ENCODE results near the gene CLASRP.
A peak's percentile ranks its signal among the peaks of the same experiment; 100 is the strongest.

CLASRP gene

GRCh38 chr19:45110851-45111266, 72.0 kb downstream of the CLASRP start:
- no peak for TF ChIP-seq CTCF (IDR thresholded peaks at IDR 0.05)
- Histone ChIP-seq H3K9me3 (no peaks in the 10 kb centered on the region), H3K4me1 (ENCODE audit: control insufficient read depth in 1 of 2, insufficient read depth in 1 of 2, low read depth in 1 of 2, low read length in 1 of 2) (peaks cover 27 to 39% of the 10 kb centered on the region in 2 experiments), H3K27me3 (no peaks in the 10 kb centered on the region), H3K27ac (no peak overlapping the region), H3K4me3 (ENCODE audit: low read depth in 1 of 2, low read length in 1 of 2) (no peak overlapping the region), H3K36me3 (no peaks in the 10 kb centered on the region)

GRCh38 chr19:45112111-45112827, 73.4 kb downstream of the CLASRP start:
- Histone ChIP-seq H3K4me3 (ENCODE audit: low read depth in 1 of 2, low read length in 1 of 2) (no peak overlapping the region), H3K9me3 (no peaks in the 10 kb centered on the region), H3K27me3 (no peaks in the 10 kb centered on the region), H3K27ac (no peak overlapping the region), H3K4me1 (ENCODE audit: control insufficient read depth in 1 of 2, insufficient read depth in 1 of 2, low read depth in 1 of 2, low read length in 1 of 2) (peaks cover 41 to 53% of the 10 kb centered on the region in 2 experiments), H3K36me3 (no peaks in the 10 kb centered on the region)
- no peak for TF ChIP-seq CTCF (IDR thresholded peaks at IDR 0.05)

GRCh38 chr19:45113628-45114027, 74.8 kb downstream of the CLASRP start:
- Histone ChIP-seq H3K36me3 (no peaks in the 10 kb centered on the region), H3K4me3 (ENCODE audit: low read depth in 1 of 2, low read length in 1 of 2) (no peak overlapping the region), H3K4me1 (ENCODE audit: control insufficient read depth in 1 of 2, insufficient read depth in 1 of 2, low read depth in 1 of 2, low read length in 1 of 2) (peaks cover 54 to 66% of the 10 kb centered on the region in 2 experiments), H3K9me3 (no peaks in the 10 kb centered on the region), H3K27me3 (no peaks in the 10 kb centered on the region), H3K27ac (peak overlapping the region; percentile 89)
- no peak for TF ChIP-seq CTCF (IDR thresholded peaks at IDR 0.05)

GRCh38 chr19:45114116-45114515, 75.3 kb downstream of the CLASRP start:
- peak overlapping the region; percentile 89 for H3K27ac ChIP-seq
- H3K9me3 ChIP-seq: no peaks in the 10 kb centered on the region
- H3K4me1 ChIP-seq (ENCODE audit: control insufficient read depth in 1 of 2, insufficient read depth in 1 of 2, low read depth in 1 of 2, low read length in 1 of 2): peaks cover 57 to 68% of the 10 kb centered on the region in 2 experiments

GRCh38 chr19:45115809-45116615, 77.2 kb downstream of the CLASRP start:
- Histone ChIP-seq H3K9me3 (no peaks in the 10 kb centered on the region), H3K4me3 (ENCODE audit: low read depth in 1 of 2, low read length in 1 of 2) (peak overlapping the region; percentile 24), H3K4me1 (ENCODE audit: control insufficient read depth in 1 of 2, insufficient read depth in 1 of 2, low read depth in 1 of 2, low read length in 1 of 2) (peaks cover 54 to 62% of the 10 kb centered on the region in 2 experiments), H3K36me3 (no peaks in the 10 kb centered on the region), H3K27ac (peak overlapping the region; percentile 89), H3K27me3 (no peaks in the 10 kb centered on the region)
- no peak for TF ChIP-seq CTCF (IDR thresholded peaks at IDR 0.05)

More at GRCh38 chr19:45114116-45114515, 75.3 kb downstream of the CLASRP start:
- no peaks in the 10 kb centered on the region for H3K27me3 ChIP-seq
- H3K4me3 ChIP-seq (ENCODE audit: low read depth in 1 of 2, low read length in 1 of 2): no peak overlapping the region
- no peak for TF ChIP-seq CTCF (IDR thresholded peaks at IDR 0.05)
- no peaks in the 10 kb centered on the region for H3K36me3 ChIP-seq
